Small intestine (tissue), 7 donors: ENCODE data around the gene DCAF7. TPM values are rescaled to one million over a fixed set of nuclear protein-coding genes. Genes with fewer than 3 reads are reported as not detected.

Source experiments
- DNase-seq, 2 donors: peaks; one replicate each; pipeline versions ENCODE4 v3.0.0 to v3.0.0-alpha.2; 2013
- FAIRE-seq: peaks from 2 replicates; lab custom pipeline; 2012; peaks lifted over from hg19 to GRCh38; lab: Jason Lieb, UNC
- H3K27ac ChIP-seq, 3 donors: one replicate each; pipeline ENCODE4 v1.5.1; 2013; ENCODE audit warnings: low read length in 2 of 3, mild to moderate bottlenecking in 2 of 3, control low read depth in 1 of 3, inconsistent platforms in 1 of 3, low read depth in 1 of 3, moderate library complexity in 1 of 3
- H3K27me3 ChIP-seq, 3 donors: one replicate each; pipeline ENCODE4 v1.6.1; 2013; ENCODE audit warnings: low read length in 3 of 3, inconsistent platforms in 1 of 3; ENCODE audit not compliant: control insufficient read depth in 3 of 3, insufficient read depth in 3 of 3
- H3K36me3 ChIP-seq, 3 donors: one replicate each; pipeline ENCODE4 v1.6.1; 2013; ENCODE audit warnings: low read length in 3 of 3, inconsistent platforms in 1 of 3, low read depth in 1 of 3, mild to moderate bottlenecking in 1 of 3, moderate library complexity in 1 of 3; ENCODE audit not compliant: control insufficient read depth in 3 of 3, insufficient read depth in 2 of 3
- H3K4me1 ChIP-seq, 3 donors: one replicate each; pipeline ENCODE4 v1.6.1; 2013; ENCODE audit warnings: low read length in 2 of 3, inconsistent platforms in 1 of 3, low read depth in 1 of 3, mild to moderate bottlenecking in 1 of 3, moderate library complexity in 1 of 3; ENCODE audit not compliant: control insufficient read depth in 3 of 3, insufficient read depth in 2 of 3
- H3K4me3 ChIP-seq, 3 donors: one replicate each; pipeline ENCODE4 v1.5.1; 2013; ENCODE audit warnings: low read length in 3 of 3, control low read depth in 1 of 3, inconsistent platforms in 1 of 3, low read depth in 1 of 3, mild to moderate bottlenecking in 1 of 3, moderate library complexity in 1 of 3
- H3K9me3 ChIP-seq, 2 donors: one replicate each; pipeline ENCODE4 v1.6.1; 2013; ENCODE audit warnings: low read depth in 1 of 2, low read length in 1 of 2; ENCODE audit not compliant: control insufficient read depth in 2 of 2, insufficient read depth in 1 of 2
- WGBS, 3 donors: extraction: QIAGEN DNeasy Blood & Tissue Kit; methylation state at CpG; one replicate each; pipeline ENCODE4 v1.1.7; 2013; 5-methylcytosine and 5-hydroxymethylcytosine counted together
- polyA plus RNA-seq, 4 donors: library from polyadenylated mRNA; stranded (reverse) in 3 of 4; unstranded in 1 of 4; fragments of 200-250 nt in 3 of 4; fragments of 120-200 nt in 1 of 4; gene quantifications; one replicate each; pipeline versions ENCODE4 v1.2.1 to v1.2.3, GENCODE V29; 2013
- donor health status: healthy with polysubstance abuse.
- donor health status: control.
- donor health status: control.
- donor health status: Bipolar disorder and iron deficiency.
- donor health status: healthy.

The DCAF7 gene
- polyA plus RNA-seq, 4 donors = 18.4 to 87.6 (median 27.7) TPM

DNA sequence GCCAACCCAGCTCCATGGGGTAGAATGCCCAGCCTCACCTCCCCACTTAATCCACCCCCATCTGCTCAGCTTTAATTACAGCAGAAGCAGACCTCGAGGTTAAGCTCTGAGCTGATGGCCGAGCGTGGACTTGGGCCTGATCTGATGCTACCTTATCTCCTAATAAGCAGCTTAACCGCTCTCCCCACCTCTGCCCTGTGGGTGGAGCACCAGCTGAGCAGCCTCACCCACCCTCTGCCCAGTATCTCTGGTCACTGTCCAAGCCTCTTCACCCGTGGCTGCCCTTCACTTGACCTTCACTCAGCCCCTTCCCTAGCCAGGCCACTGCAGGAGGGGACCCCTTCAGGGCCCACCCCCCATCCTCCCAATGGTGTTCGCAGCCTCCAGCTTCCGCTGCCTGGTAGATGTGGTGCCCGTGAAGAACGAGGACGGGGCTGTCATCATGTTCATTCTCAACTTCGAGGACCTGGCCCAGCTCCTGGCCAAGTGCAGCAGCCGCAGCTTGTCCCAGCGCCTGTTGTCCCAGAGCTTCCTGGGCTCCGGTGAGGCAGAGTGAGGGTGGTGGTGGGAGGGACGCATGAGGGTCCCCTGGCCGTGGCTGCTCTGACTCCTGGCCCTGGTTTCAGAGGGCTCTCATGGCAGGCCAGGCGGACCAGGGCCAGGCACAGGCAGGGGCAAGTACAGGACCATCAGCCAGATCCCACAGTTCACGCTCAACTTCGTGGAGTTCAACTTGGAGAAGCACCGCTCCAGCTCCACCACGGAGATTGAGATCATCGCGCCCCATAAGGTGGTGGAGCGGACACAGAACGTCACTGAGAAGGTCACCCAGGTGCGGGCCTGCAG lies 20.3 kb upstream of the DCAF7 start:
- H3K9me3 ChIP-seq = no peaks in the 10 kb centered on the region
- H3K4me1 ChIP-seq = peaks cover 0 to 13% (median 3%) of the 10 kb centered on the region in 3 donors
- 73 to 81% (median 75%) methylated on average over 26 of the region's 26 CpGs for WGBS, 3 donors
- H3K27me3 ChIP-seq = peaks cover 0 to 3% (median 0%) of the 10 kb centered on the region in 3 donors
- no peak overlapping the region for H3K4me3 ChIP-seq
- H3K36me3 ChIP-seq = no peaks in the 10 kb centered on the region
- H3K27ac ChIP-seq = no peak overlapping the region
- DNase-seq = peak; percentile 35 to 58
- FAIRE-seq = no peak

DNA sequence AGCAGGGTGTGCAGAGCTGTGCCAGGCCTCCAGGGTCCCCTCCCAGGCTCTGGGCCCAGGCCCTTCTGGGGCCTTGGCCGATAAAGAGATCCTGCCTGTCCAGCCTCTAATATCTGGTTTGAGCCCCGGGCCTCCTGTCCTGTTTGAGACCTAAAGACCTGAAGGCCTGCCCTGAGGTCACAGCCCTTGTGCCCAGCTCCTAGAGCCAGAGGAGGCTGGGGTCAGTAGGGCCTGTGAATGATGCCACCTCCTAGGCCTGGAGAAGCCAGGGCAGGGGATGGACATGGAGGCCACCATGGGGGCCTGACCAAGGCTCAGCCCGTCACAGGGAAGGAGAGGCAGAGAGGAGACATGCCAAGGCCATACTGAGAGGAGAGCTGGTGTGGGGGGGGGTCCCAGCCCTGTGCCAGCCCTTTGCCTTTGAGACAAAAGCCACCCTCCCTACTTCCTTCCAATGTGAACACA lies 19.7 kb upstream of the DCAF7 start:
- H3K4me1 ChIP-seq = peaks cover 0 to 13% (median 3%) of the 10 kb centered on the region in 3 donors
- DNase-seq = no peak
- no peak overlapping the region for H3K4me3 ChIP-seq
- whole genome bisulfite sequencing, 3 donors = 82 to 89% (median 89%) methylated on average over 3 of the region's 3 CpGs
- no peak overlapping the region for H3K27ac ChIP-seq
- no peak for FAIRE-seq
- peaks cover 0 to 2% (median 0%) of the 10 kb centered on the region in 3 donors for H3K27me3 ChIP-seq
- H3K9me3 ChIP-seq = no peaks in the 10 kb centered on the region
- no peaks in the 10 kb centered on the region for H3K36me3 ChIP-seq

DNA sequence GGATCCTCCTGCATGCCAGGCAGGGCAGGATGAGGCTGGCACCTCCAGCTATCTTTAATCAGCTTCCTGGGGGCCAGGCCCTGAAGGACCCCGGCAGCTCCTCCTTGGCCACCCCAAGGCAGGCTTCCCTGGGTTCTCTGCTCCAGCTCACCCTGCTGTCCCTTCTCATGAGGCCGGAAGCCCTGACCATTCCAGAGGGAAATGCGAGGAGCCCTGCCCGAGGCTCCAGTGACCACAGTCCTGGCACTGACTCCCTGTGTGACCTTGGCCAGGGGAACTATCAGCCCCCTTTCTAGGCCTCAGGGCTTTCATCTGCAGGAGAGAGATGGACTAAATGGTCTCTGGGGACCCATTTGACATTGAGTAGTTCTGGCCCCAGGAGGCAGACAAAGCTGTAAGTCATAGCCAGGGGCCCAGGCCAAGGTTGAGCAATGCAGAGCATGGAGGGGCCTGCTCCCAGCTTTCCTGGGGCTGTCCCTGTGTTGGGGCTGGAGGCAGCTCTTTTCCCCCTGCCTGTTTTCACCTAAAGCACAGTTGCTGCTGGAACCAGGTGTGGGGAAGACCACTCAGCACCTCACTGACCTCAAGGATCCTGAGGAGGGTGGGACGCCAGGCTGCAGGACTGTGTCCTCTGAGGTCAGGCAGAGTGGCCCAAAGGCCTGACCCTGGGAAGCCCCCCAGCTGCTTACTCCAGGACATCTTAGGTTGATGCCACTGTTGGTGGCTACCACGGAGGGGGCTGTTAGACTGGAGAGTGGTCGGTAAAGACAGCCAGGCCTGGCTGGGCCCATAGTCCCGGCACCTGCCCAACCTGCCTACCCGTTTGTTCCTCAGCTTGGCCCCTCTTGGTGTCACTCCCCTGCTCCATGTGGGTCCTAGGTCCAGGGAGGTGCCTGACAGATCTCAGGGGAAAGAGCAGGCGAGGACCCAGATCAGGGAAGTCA lies 19.0 kb upstream of the DCAF7 start:
- Histone ChIP-seq H3K4me3 (no peak overlapping the region), H3K27ac (no peak overlapping the region), H3K4me1 (peaks cover 0 to 13% (median 3%) of the 10 kb centered on the region in 3 donors), H3K9me3 (no peaks in the 10 kb centered on the region), H3K36me3 (no peaks in the 10 kb centered on the region), H3K27me3 (no peaks in the 10 kb centered on the region)
- FAIRE-seq (no peak), DNase-seq (no peak)
- 82 to 96% (median 88%) methylated on average over 8 to 10 of the region's 10 CpGs for WGBS, 3 donors

DNA sequence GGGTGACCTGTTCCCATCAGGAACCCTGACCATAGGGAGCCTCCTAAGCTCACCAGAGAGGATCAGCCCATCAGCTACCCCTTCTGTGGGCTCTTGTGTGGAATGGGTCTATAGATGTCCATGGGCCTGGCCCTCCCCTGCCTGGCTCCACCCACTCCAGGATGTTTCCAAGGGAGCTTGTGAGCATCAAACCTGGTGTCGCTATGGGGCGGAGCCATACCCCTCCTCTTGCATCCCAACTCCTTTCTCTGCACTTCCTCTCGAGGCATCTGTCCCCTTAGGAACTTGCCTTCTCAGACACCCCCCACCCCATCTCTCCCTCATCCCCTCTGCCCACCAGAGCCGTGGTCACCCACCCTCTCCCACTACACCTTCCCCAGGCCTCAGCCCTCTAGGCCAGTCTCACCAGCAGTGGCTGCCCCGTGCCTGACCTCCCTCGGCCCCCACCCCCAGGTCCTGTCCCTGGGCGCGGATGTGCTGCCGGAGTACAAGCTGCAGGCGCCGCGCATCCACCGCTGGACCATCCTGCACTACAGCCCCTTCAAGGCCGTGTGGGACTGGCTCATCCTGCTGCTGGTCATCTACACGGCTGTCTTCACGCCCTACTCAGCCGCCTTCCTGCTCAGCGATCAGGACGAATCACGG lies 16.7 kb upstream of the DCAF7 start:
- WGBS, 3 donors = 84 to 89% (median 86%) methylated on average over 20 of the region's 20 CpGs
- DNase-seq = no peak
- Histone ChIP-seq H3K9me3 (no peaks in the 10 kb centered on the region), H3K27me3 (peaks cover 0 to 9% (median 5%) of the 10 kb centered on the region in 3 donors), H3K27ac (no peak overlapping the region), H3K36me3 (no peaks in the 10 kb centered on the region), H3K4me3 (no peak overlapping the region), H3K4me1 (peaks cover 0 to 19% (median 3%) of the 10 kb centered on the region in 3 donors)
- FAIRE-seq = no peak

DNA sequence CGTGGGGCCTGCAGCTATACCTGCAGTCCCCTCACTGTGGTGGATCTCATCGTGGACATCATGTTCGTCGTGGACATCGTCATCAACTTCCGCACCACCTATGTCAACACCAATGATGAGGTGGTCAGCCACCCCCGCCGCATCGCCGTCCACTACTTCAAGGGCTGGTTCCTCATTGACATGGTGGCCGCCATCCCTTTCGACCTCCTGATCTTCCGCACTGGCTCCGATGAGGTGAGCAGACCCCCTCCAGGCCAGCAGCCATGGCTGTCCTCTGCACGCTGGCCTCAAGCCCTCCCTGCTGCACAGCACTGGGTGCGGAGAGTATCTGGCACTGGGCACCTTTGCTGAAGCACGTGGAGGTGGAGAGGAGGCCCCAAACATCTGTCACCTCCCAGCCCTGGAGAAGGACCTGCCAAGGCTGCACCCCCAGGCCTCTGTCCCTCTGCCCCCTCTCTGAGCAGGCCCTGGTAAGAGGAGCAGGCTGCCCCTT lies 16.2 kb upstream of the DCAF7 start:
- H3K9me3 ChIP-seq = no peaks in the 10 kb centered on the region
- FAIRE-seq (no peak), DNase-seq (no peak)
- peaks cover 0 to 15% (median 5%) of the 10 kb centered on the region in 3 donors for H3K27me3 ChIP-seq
- H3K27ac ChIP-seq = no peak overlapping the region
- H3K36me3 ChIP-seq = no peaks in the 10 kb centered on the region
- 91 to 94% (median 92%) methylated on average over 16 to 17 of the region's 17 CpGs for WGBS, 3 donors
- H3K4me3 ChIP-seq = no peak overlapping the region
- H3K4me1 ChIP-seq = peaks cover 0 to 19% (median 3%) of the 10 kb centered on the region in 3 donors

DNA sequence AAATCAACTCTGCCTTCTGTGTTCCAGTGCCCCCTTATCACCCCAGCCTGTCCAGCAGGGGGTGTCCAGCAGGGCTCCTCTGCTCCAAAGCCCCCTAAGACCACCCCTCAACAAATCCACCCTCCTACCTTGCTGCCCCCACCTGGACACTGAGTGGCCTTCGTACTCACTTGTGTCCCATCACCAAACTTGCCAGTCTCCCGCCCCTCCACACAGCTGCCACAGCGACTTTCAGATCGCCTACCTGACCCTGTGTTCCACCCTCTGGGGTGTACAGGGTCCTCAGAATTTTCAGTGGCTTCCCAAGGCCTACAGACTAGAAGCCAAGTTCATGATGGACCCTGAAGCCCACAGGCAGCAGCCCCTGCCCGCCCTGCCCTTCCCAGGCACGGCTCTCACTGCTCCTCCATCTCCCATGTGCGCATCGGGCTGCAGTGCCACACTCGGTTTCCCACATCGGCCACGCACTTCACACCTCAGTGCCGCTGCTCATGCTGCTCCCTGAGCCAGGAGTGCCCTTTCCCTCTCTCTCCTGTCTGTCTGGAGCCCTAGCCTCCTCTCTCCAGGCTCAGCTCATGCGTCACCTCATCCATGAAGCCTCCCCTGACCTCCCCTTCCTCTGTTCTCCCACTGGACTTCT lies 15.3 kb upstream of the DCAF7 start:
- Histone ChIP-seq H3K36me3 (no peaks in the 10 kb centered on the region), H3K27ac (no peak overlapping the region), H3K4me1 (peaks cover 0 to 11% (median 0%) of the 10 kb centered on the region in 3 donors), H3K4me3 (no peak overlapping the region), H3K9me3 (no peaks in the 10 kb centered on the region), H3K27me3 (peaks cover 0 to 23% (median 6%) of the 10 kb centered on the region in 3 donors)
- 86 to 91% (median 87%) methylated on average over 13 of the region's 13 CpGs for WGBS, 3 donors
- DNase-seq (no peak), FAIRE-seq (no peak)

DNA sequence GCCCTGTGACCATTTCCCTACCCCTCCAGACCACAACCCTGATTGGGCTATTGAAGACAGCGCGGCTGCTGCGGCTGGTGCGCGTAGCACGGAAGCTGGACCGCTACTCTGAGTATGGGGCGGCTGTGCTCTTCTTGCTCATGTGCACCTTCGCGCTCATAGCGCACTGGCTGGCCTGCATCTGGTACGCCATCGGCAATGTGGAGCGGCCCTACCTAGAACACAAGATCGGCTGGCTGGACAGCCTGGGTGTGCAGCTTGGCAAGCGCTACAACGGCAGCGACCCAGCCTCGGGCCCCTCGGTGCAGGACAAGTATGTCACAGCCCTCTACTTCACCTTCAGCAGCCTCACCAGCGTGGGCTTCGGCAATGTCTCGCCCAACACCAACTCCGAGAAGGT lies 14.6 kb upstream of the DCAF7 start:
- Histone ChIP-seq H3K36me3 (no peaks in the 10 kb centered on the region), H3K4me1 (peaks cover 0 to 11% (median 0%) of the 10 kb centered on the region in 3 donors), H3K9me3 (no peaks in the 10 kb centered on the region), H3K27me3 (peaks cover 0 to 26% (median 6%) of the 10 kb centered on the region in 3 donors), H3K4me3 (no peak overlapping the region), H3K27ac (no peak overlapping the region)
- FAIRE-seq (no peak), DNase-seq (no peak)
- WGBS, 3 donors = 95 to 97% (median 95%) methylated on average over 24 of the region's 24 CpGs
